HepG2 (cell line): ENCODE results near the gene CDCA5. TPM values are rescaled to one million over a fixed set of nuclear protein-coding genes. Genes with fewer than 3 reads are reported as not detected.

Source experiments
- ATAC-seq: fragments of 200-7000 bp; cut with Tn5 transposase; 3 replicates; pipeline ENCODE4 v1.9.1; 2020; ENCODE audit warnings: mild to moderate bottlenecking, moderate library complexity
- BruUV-seq: library from RNA; stranded (reverse); fragments of 400-500 nt; replicated peaks from 2 replicates; lab custom pipeline; 2021; lab: Mats Ljungman, UMichigan
- CTCF ChIA-PET: fragments of 300-600 bp; formaldehyde crosslinking; extraction: SDS; loops from one replicate; lab custom pipeline; 2021; ENCODE audit warnings: low total read pairs, inconsistent platforms, low intra/inter-chr PET ratio; lab: Yijun Ruan, JAX
- POLR2A ChIA-PET: fragments of 350-600 bp; sonication (Branson Sonifier 250); formaldehyde crosslinking; loops from one replicate; lab custom pipeline; 2020; ENCODE audit warnings: antibody characterized with exemption, inconsistent platforms; lab: Yijun Ruan, JAX
- DNase-seq: peaks from one replicate; pipeline ENCODE4 v3.0.0-alpha.2; 2015; ENCODE audit warnings: low spot score
- FAIRE-seq: peaks from 3 replicates; lab custom pipeline; 2011; peaks lifted over from hg19 to GRCh38; lab: Jason Lieb, UNC
- H2AFZ ChIP-seq: one replicate; pipeline ENCODE4 v1.6.1; 2011; ENCODE audit warnings: low read length, inconsistent platforms
- H3K27ac ChIP-seq: fragments of 300-600 bp; 3 replicates; pipeline ENCODE4 v1.8.0; 2011; ENCODE audit warnings: mixed run types, mild to moderate bottlenecking, mixed read lengths, low read length, inconsistent platforms; ENCODE audit not compliant: insufficient read depth; ENCODE audit errors: extremely low read length
- H3K27me3 ChIP-seq, 2 experiments: fragments of 200-600 bp in 1 of 2; 2 replicates in 1 of 2; 3 replicates in 1 of 2; pipeline versions ENCODE4 v1.6.0 to v1.8.0; 2011; ENCODE audit warnings: low read length in 2 of 2, mild to moderate bottlenecking in 2 of 2, moderate library complexity in 2 of 2, inconsistent platforms in 1 of 2; ENCODE audit not compliant: insufficient read depth in 2 of 2, control insufficient read depth in 1 of 2
- H3K36me3 ChIP-seq, 2 experiments: fragments of 200-600 bp in 1 of 2; replicated peaks in 1 of 2; 2 replicates in 1 of 2; 3 replicates in 1 of 2; pipeline versions ENCODE4 v1.5.1 to v1.8.0; 2011; ENCODE audit warnings: low read length in 2 of 2, inconsistent platforms in 1 of 2; ENCODE audit not compliant: insufficient read depth in 2 of 2, control insufficient read depth in 1 of 2
- H3K4me1 ChIP-seq: 2 replicates; pipeline ENCODE4 v1.5.1; 2012; ENCODE audit warnings: low read length, inconsistent platforms; ENCODE audit not compliant: insufficient read depth
- H3K4me2 ChIP-seq: 2 replicates; pipeline ENCODE4 v1.6.0; 2011; ENCODE audit warnings: low read depth, low read length, inconsistent platforms
- H3K4me3 ChIP-seq, 3 experiments: fragments of 200-600 bp in 1 of 3; sonication (generic), shearing (Covaris generic) in 1 of 3; replicated peaks in 1 of 3; 2 replicates each; pipeline ENCODE4 v1.5.1; 2011 to 2016; ENCODE audit warnings: low read length in 3 of 3, inconsistent platforms in 2 of 3, low read depth in 2 of 3, mild to moderate bottlenecking in 2 of 3, control low read depth in 1 of 3, mixed read lengths in 1 of 3; ENCODE audit not compliant: insufficient read depth in 1 of 3
- H3K79me2 ChIP-seq: one replicate; pipeline ENCODE4 v1.6.1; 2011; ENCODE audit warnings: low read length, inconsistent platforms; ENCODE audit not compliant: insufficient read depth
- H3K9ac ChIP-seq: 2 replicates; pipeline ENCODE4 v1.6.0; 2011; ENCODE audit warnings: mild to moderate bottlenecking, low read depth, low read length, inconsistent platforms; ENCODE audit not compliant: insufficient read depth
- H3K9me3 ChIP-seq: 2 replicates; pipeline ENCODE4 v1.5.1; 2012; ENCODE audit warnings: mild to moderate bottlenecking, low read length
- H4K20me1 ChIP-seq: 2 replicates; pipeline ENCODE4 v1.6.0; 2011; ENCODE audit warnings: inconsistent platforms, mild to moderate bottlenecking, low read length, moderate library complexity; ENCODE audit not compliant: insufficient read depth
- ADNP ChIP-seq: sonication (generic); formaldehyde crosslinking; IDR thresholded peaks from 2 replicates; pipeline ENCODE4 v1.4.0; 2020; ENCODE audit warnings: missing genetic modification reagents
- ELF3 ChIP-seq: IDR thresholded peaks from 2 replicates; pipeline ENCODE4 v1.6.1; 2016; ENCODE audit warnings: missing genetic modification reagents, missing compliant biosample characterization
- KAT7 ChIP-seq: IDR thresholded peaks from 2 replicates; pipeline ENCODE4 v1.6.1; 2018; ENCODE audit warnings: borderline replicate concordance, missing compliant biosample characterization
- KLF16 ChIP-seq, 2 experiments: sonication (generic) in 1 of 2; formaldehyde crosslinking in 1 of 2; IDR thresholded peaks; 2 replicates each; pipeline versions ENCODE4 v1.6.1 to v1.8.0; 2016 to 2023; ENCODE audit warnings: missing genetic modification reagents in 2 of 2, missing compliant biosample characterization in 1 of 2
- PBX3 ChIP-seq: sonication (generic); formaldehyde crosslinking; IDR thresholded peaks from 2 replicates; pipeline ENCODE4 v1.8.1; 2023; ENCODE audit warnings: missing genetic modification reagents, inconsistent platforms, borderline replicate concordance
- SMC3 ChIP-seq: IDR thresholded peaks from 2 replicates; pipeline ENCODE4 v1.6.1; 2011; ENCODE audit warnings: low read length, improper control_type of control experiment
- TERF1 ChIP-seq: sonication (generic); formaldehyde crosslinking; IDR thresholded peaks from 2 replicates; pipeline ENCODE4 v1.8.0; 2022; ENCODE audit warnings: mild to moderate bottlenecking, missing genetic modification reagents, moderate library complexity
- ZC3H13 ChIP-seq: sonication (generic); formaldehyde crosslinking; IDR thresholded peaks from 2 replicates; pipeline ENCODE4 v1.8.1; 2023; ENCODE audit warnings: mild to moderate bottlenecking, missing genetic modification reagents, moderate library complexity
- ZNF160 ChIP-seq: sonication (generic); formaldehyde crosslinking; IDR thresholded peaks from 2 replicates; pipeline ENCODE4 v1.8.0; 2022; ENCODE audit warnings: mild to moderate bottlenecking, inconsistent platforms, missing genetic modification reagents
- ZNF292 ChIP-seq: sonication (generic); formaldehyde crosslinking; IDR thresholded peaks from 2 replicates; pipeline ENCODE4 v1.8.1; 2022; ENCODE audit warnings: mild to moderate bottlenecking, low read depth, missing genetic modification reagents, borderline replicate concordance
- ZNF414 ChIP-seq: sonication (generic); formaldehyde crosslinking; IDR thresholded peaks from 2 replicates; pipeline ENCODE4 v1.5.0; 2020; ENCODE audit warnings: missing genetic modification reagents
- WGBS: methylation state at CpG from one replicate; pipeline ENCODE4 v1.1.6; 2017; ENCODE audit warnings: low lambda C conversion rate; 5-methylcytosine and 5-hydroxymethylcytosine counted together
- in situ Hi-C: cut with HindIII; loops from 2 replicates; pipeline ENCODE4 v1.10.0; 2017; ENCODE audit warnings: low pct_unique_long_range_greater_than_20kb; ENCODE audit not compliant: extremely low pct_ligation_motif_present
- intact Hi-C: fragments of 100-400 bp; cut with micrococcal nuclease; formaldehyde crosslinking; loops from one replicate; pipeline ENCODE4 v1.10.0; 2022; ENCODE audit not compliant: unreplicated experiment
- polyA plus RNA-seq, 8 experiments: library from polyadenylated mRNA; depleted of rRNA in 3 of 8; stranded (reverse) in 7 of 8; unstranded in 1 of 8; fragments of >200 nt; fragmentation: Illumina TruSeq in 4 of 8; extraction: Trizol in 4 of 8; gene quantifications; 2 replicates each; pipeline versions ENCODE4 v1.2.1 to v1.2.3, GENCODE V29; 2011 to 2016; ENCODE audit warnings: low read depth in 4 of 8, missing spikeins in 1 of 8, mixed read lengths in 1 of 8; ENCODE audit not compliant: insufficient read depth in 1 of 8
- total RNA-seq, 5 experiments: library from RNA; depleted of rRNA; stranded (reverse); fragments of >200 nt; fragmentation: Illumina TruSeq; extraction: Trizol; gene quantifications; 2 replicates each; pipeline ENCODE4 v1.2.3, GENCODE V29; 2016; ENCODE audit warnings: low read depth in 1 of 5

The CDCA5 gene
- total and polyA plus RNA-seq, 2 of the 13 experiments (the other 11 are each of a cell fraction or from before 2014, with no cell fraction given): 13.5 to 50.6 TPM

- ATAC-seq (no peak), DNase-seq (no peak), FAIRE-seq (no peak)
- Histone ChIP-seq H3K27me3 (no peaks in the 10 kb centered on the region; a peak in 1 of 5 replicates), H3K79me2 (peaks cover 5% of the 10 kb centered on the region), H3K4me3 (no peak overlapping the region), H3K36me3 (peaks cover 3 to 12% of the 10 kb centered on the region in 2 experiments; a peak in 3 of 5 replicates), H3K9me3 (no peaks in the 10 kb centered on the region), H3K4me2 (no peak overlapping the region), H3K4me1 (peaks cover 13% of the 10 kb centered on the region), H2AFZ (no peak overlapping the region), H3K27ac (no peak overlapping the region), H3K9ac (no peak overlapping the region), H4K20me1 (no peaks in the 10 kb centered on the region)
- intact Hi-C loops (no loop called here), in situ Hi-C loops (no loop called here)
- no TSS peak for BruUV-seq
- 95% methylated on average over 6 of the region's 6 CpGs for WGBS
- no peak for TF ChIP-seq ELF3 (CRISPR knock-in tag)
- no peak for TF ChIP-seq PBX3 (CRISPR knock-in tag)
- no peak for TF ChIP-seq ZC3H13 (CRISPR knock-in tag)
- TF ChIP-seq KLF16 (CRISPR knock-in tag; IDR thresholded peaks at IDR 0.05): no peak
- no peak for TF ChIP-seq TERF1 (CRISPR knock-in tag)
- TF ChIP-seq ZNF160 (CRISPR knock-in tag): no peak
- TF ChIP-seq SMC3: no peak
- TF ChIP-seq ZNF292 (CRISPR knock-in tag): no peak
- TF ChIP-seq KAT7: no peak
- TF ChIP-seq ZNF414 (CRISPR knock-in tag): no peak
- TF ChIP-seq ADNP: no peak
- CTCF ChIA-PET: no interaction called here
- POLR2A ChIA-PET: interaction anchor here (0.7 to 8.1 kb wide), 2 partner anchors 10 to 11 kb away, joined by 3 to 86 read pairs; partner anchors contain the start of gene TM7SF2
Measured at GRCh38 chr11:65100674-65101350, 17.0 kb upstream of the CDCA5 start.
